Natural killer cell (primary cell): ENCODE data around the gene LBHD2. TPM values are rescaled to one million over a fixed set of nuclear protein-coding genes. Genes with fewer than 3 reads are reported as not detected.

Source experiments
- ATAC-seq, 3 donors: fragments of 150-1000 bp in 2 of 3; fragments of 200-7000 bp in 1 of 3; cut with Tn5 transposase; 1 replicate in 1 of 3; 2 replicates in 2 of 3; pipeline ENCODE4 v1.10.0; 2021; ENCODE audit warnings: mild to moderate bottlenecking in 2 of 3, moderate library complexity in 2 of 3
- DNase-seq, 2 donors: peaks; one replicate each; pipeline versions ENCODE4 v3.0.0 to v3.0.0-alpha.2; 2013 to 2021; ENCODE audit warnings: mixed read lengths in 1 of 2
- H3K27ac ChIP-seq: one replicate; pipeline ENCODE4 v1.5.1; 2013; ENCODE audit warnings: mild to moderate bottlenecking, low read length
- H3K27me3 ChIP-seq: one replicate; pipeline ENCODE4 v1.6.1; 2013; ENCODE audit warnings: low read length; ENCODE audit not compliant: control insufficient read depth, insufficient read depth
- H3K36me3 ChIP-seq: one replicate; pipeline ENCODE4 v1.6.1; 2013; ENCODE audit warnings: low read length; ENCODE audit not compliant: control insufficient read depth, insufficient read depth
- H3K4me1 ChIP-seq: one replicate; pipeline ENCODE4 v1.6.1; 2013; ENCODE audit warnings: low read length; ENCODE audit not compliant: control insufficient read depth, insufficient read depth
- H3K4me3 ChIP-seq: one replicate; pipeline ENCODE4 v1.5.1; 2013; ENCODE audit warnings: low read length
- H3K9me3 ChIP-seq: one replicate; pipeline ENCODE4 v1.6.1; 2013; ENCODE audit warnings: low read length; ENCODE audit not compliant: control insufficient read depth, insufficient read depth
- H3K27ac Mint-ChIP-seq, 2 donors: one replicate each; pipeline ENCODE4 v1.8.0; 2022; ENCODE audit warnings: mild to moderate bottlenecking in 2 of 2, mixed read lengths in 2 of 2, moderate library complexity in 1 of 2
- H3K27me3 Mint-ChIP-seq, 2 donors: one replicate each; pipeline ENCODE4 v1.8.0; 2022; ENCODE audit warnings: low read depth in 2 of 2, mixed read lengths in 2 of 2
- H3K36me3 Mint-ChIP-seq: one replicate; pipeline ENCODE4 v1.8.0; 2022; ENCODE audit warnings: mixed read lengths
- H3K4me1 Mint-ChIP-seq, 2 donors: one replicate each; pipeline ENCODE4 v1.8.0; 2022; ENCODE audit warnings: mixed read lengths in 2 of 2
- H3K4me3 Mint-ChIP-seq: one replicate; pipeline ENCODE4 v1.8.0; 2022; ENCODE audit warnings: mild to moderate bottlenecking, moderate library complexity, mixed read lengths
- H3K9me3 Mint-ChIP-seq, 2 donors: one replicate each; pipeline ENCODE4 v1.8.0; 2022; ENCODE audit warnings: mixed read lengths in 2 of 2
- CTCF ChIP-seq: fragments of 200-600 bp; IDR thresholded peaks from one replicate; pipeline ENCODE4 v1.8.0; 2022; ENCODE audit warnings: antibody characterized with exemption
- WGBS: methylation state at CpG from one replicate; pipeline ENCODE4 v1.1.7; 2013; ENCODE audit warnings: missing lambda C conversion rate; ENCODE audit not compliant: insufficient coverage; 5-methylcytosine and 5-hydroxymethylcytosine counted together
- intact Hi-C: fragments of 100-400 bp; cut with micrococcal nuclease; formaldehyde crosslinking; loops from one replicate; pipeline ENCODE4 v1.14.2; 2022
- total RNA-seq, 4 donors: library from RNA; stranded (reverse); fragments of 120-200 nt in 1 of 4; gene quantifications; one replicate each; pipeline versions ENCODE4 v1.2.3 to v1.2.4, GENCODE V29; 2013 to 2022

The LBHD2 gene
- total RNA-seq, 3 donors from 2014 or later (not counting 1 experiment from before 2014, with no cell fraction given), result not detected

GRCh38 chr14:103137689-103138300, 53.8 kb downstream of the LBHD2 start:
- no peak overlapping the region for H3K4me3 Mint-ChIP-seq
- peaks cover 9% of the 10 kb centered on the region for H3K4me1 ChIP-seq

GRCh38 chr14:103138301-103139131, 54.5 kb downstream of the LBHD2 start:
- no peaks in the 10 kb centered on the region for H3K9me3 Mint-ChIP-seq
- no peak for TF ChIP-seq CTCF
- ATAC-seq, result no peak
- H3K36me3 Mint-ChIP-seq, result no peaks in the 10 kb centered on the region
- Histone ChIP-seq H3K27ac (no peak overlapping the region), H3K36me3 (no peaks in the 10 kb centered on the region), H3K4me3 (no peak overlapping the region), H3K27me3 (peaks cover 4% of the 10 kb centered on the region), H3K4me1 (peaks cover 9% of the 10 kb centered on the region), H3K9me3 (no peaks in the 10 kb centered on the region)
- H3K27me3 Mint-ChIP-seq, result peaks cover 26 to 34% of the 10 kb centered on the region in 2 donors
- no peak for DNase-seq
- H3K27ac Mint-ChIP-seq, result no peak overlapping the region
- H3K4me1 Mint-ChIP-seq, result peaks cover 12 to 15% of the 10 kb centered on the region in 2 donors
- H3K4me3 Mint-ChIP-seq, result no peak overlapping the region
- intact Hi-C loops, result no loop called here
- 53% methylated on average over 66 of the region's 66 CpGs for WGBS

More at GRCh38 chr14:103137689-103138300, 53.8 kb downstream of the LBHD2 start:
- no peak for TF ChIP-seq CTCF
- Histone ChIP-seq H3K36me3 (no peaks in the 10 kb centered on the region), H3K9me3 (no peaks in the 10 kb centered on the region), H3K27me3 (no peaks in the 10 kb centered on the region), H3K4me3 (no peak overlapping the region), H3K27ac (no peak overlapping the region)
- DNase-seq, result no peak
- no peak for ATAC-seq
- peaks cover 20 to 26% of the 10 kb centered on the region in 2 donors for H3K27me3 Mint-ChIP-seq
- H3K9me3 Mint-ChIP-seq, result no peaks in the 10 kb centered on the region
- intact Hi-C loops, result no loop called here
- no peaks in the 10 kb centered on the region for H3K36me3 Mint-ChIP-seq
- WGBS, result 82% methylated on average over 22 of the region's 22 CpGs
- peaks cover 12 to 15% of the 10 kb centered on the region in 2 donors for H3K4me1 Mint-ChIP-seq
- H3K27ac Mint-ChIP-seq, result no peak overlapping the region

GRCh38 chr14:103139132-103140025, 55.4 kb downstream of the LBHD2 start:
- Histone ChIP-seq H3K36me3 (no peaks in the 10 kb centered on the region), H3K27me3 (peaks cover 4% of the 10 kb centered on the region), H3K4me3 (no peak overlapping the region), H3K9me3 (no peaks in the 10 kb centered on the region), H3K4me1 (peaks cover 9% of the 10 kb centered on the region), H3K27ac (no peak overlapping the region)
- H3K9me3 Mint-ChIP-seq, result no peaks in the 10 kb centered on the region
- no peak for TF ChIP-seq CTCF
- no peak overlapping the region for H3K27ac Mint-ChIP-seq
- ATAC-seq (no peak), DNase-seq (no peak)
- peaks cover 28 to 37% of the 10 kb centered on the region in 2 donors for H3K27me3 Mint-ChIP-seq
- peaks cover 12 to 15% of the 10 kb centered on the region in 2 donors for H3K4me1 Mint-ChIP-seq
- H3K4me3 Mint-ChIP-seq, result no peak overlapping the region
- WGBS, result 86% methylated on average over 28 of the region's 29 CpGs
- intact Hi-C loops, result no loop called here
- H3K36me3 Mint-ChIP-seq, result no peaks in the 10 kb centered on the region

Other genes starting within 250 kb of the LBHD2 start
- 1 to 10 TPM in 2 of 3 donors, under 1 TPM in 1; 0.24 to 2.4 (median 2.0) TPM for gene AMN, start 161.5 kb upstream of the LBHD2 start, total RNA-seq
- gene CDC42BPB, start 26.7 kb upstream of the LBHD2 start, total RNA-seq, result 1 to 10 TPM in 2 of 3 donors, under 1 TPM in 1; 0.86 to 2.3 (median 2.0) TPM
- gene EXOC3L4, start 10.5 kb downstream of the LBHD2 start, total RNA-seq, result not detected
- 10 to 100 TPM; 14.2 to 89.8 (median 50.1) TPM for gene TNFAIP2, start 39.3 kb downstream of the LBHD2 start, total RNA-seq